HG03060 (cell line): ENCODE measurements around the gene CPNE6.
"Not testable (repeated sequence)": the region's sequence is repeated elsewhere in the genome, so short reads cannot be mapped to it uniquely, and the experiment has no call there.

Experiments used
- ATAC-seq: cut with Tn5 transposase; IDR thresholded peaks from one replicate; pipeline ENCODE4 v1.9.1; 2021; ENCODE audit warnings: low read depth, moderate number of reproducible peaks; ENCODE audit not compliant: unreplicated experiment

CPNE6 gene

DNA sequence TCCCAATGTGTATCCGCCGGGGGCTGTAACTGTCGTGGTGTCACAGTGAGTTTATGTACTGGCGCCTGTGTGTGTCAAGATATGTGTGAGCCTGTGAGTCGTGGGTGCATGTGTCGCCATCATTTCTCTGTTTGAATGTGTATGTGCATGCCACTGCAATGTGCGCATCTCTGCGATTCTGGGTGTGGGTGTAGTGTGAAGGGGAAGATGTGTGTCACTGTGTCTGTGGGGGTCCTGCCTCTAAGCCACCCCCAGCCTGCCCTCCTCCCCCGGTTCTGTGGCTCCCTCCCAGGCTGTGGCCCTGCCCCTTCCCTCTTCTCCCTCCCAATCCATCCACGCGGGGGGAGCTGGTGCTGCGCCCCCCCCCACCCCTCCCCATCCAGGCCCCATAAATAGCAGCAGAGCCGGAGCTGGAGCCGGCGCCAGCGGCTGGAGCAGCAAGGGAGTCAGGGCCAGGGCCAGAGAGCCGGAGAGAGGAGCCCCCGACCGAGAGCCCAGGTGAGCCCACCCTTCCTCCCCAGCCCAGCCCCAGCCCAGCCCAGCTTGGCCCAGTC is at the start of gene CPNE6:
Gene CPNE6, plus strand, starts transcription at position 419 of the 554 bp plus-strand sequence. CDS start 1,375 bp downstream, outside the sequence.
- no peak for ATAC-seq

DNA sequence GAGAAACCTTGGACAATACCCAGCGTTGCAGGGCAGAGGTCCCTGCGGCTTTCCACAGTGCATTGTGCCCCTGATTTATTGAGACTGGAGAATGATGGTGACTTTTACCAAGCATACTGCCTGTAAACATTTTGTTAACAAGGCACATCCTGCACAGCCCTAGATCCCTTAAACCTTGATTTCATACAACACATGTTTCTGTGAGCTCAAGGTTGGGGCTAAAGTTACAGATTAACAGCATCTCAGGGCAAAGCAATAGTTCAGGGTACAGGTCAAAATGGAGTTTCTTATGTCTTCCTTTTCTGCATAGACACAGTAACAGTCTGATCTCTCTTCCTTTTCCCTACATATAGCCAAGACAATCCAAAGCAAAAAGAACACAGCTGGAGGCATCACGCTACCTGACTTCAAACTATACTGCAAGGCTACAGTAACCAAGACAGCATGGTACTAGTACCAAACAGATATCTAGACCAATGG is 46.4 kb upstream of the CPNE6 start:
- ATAC-seq, result not testable (repeated sequence)

DNA sequence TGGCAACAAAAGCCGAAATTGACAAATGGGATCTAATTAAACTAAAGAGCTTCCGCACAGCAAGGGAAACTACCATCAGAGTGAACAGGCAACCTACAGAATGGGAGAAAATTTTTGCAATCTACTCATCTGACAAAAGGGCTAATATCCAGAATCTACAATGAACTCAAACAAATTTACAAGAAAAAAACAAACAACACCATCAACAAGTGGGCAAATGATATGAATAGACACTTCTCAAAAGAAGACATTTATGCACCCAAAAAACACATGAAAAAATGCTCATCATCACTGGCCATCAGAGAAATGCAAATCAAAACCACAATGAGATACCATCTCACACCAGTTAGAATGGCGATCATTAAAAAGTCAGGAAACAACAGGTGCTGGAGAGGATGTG is 41.7 kb upstream of the CPNE6 start:
- ATAC-seq, result not testable (repeated sequence)

DNA sequence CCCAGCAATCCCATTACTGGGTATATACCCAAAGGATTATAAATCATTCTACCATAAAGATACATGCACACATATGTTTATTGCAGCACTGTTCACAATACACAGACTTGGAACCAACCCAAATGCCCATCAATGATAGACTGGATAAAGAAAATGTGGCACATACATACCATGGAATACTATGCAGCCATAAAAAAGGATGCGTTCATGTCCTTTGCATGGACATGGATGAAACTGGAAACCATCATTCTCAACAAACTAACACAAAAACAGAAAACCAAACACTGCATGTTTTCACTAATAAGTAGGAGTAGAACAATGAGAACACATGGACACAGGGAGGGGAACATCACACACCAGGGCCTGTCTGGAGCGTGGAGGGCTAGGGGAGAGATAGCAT is 40.0 kb upstream of the CPNE6 start:
- ATAC-seq, result not testable (repeated sequence)

DNA sequence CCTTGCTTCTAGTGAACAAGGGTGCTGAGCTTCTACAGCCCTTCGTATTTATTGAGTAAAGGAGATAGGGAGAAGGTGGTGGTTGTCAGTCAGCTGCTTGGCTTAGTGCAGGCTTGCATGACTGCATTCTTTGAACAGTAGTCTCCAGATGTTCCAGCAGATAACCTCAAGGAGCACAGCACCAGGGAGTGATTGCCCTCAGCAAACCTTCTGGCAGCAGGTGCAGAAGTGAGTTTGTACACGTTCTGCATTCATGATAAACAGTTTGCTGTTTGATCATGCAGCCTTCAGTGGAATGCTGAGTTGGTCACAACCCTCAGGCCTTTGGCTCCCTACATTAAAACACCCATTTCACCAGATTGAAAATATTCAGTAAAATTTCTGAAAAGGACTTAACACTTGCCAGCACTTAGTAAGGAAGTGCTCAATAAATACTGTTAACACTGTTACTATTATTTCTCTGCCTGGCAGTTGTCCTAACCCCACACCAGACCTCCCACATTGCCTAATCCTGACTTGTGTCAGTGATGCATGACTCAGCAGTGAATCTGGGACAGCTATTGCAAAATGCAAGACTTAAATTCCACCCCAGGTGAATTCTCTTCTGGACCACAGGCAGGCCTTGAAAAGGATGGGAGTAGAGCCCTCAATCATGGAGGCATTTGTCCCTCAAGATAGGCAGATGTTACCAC is 38.5 kb upstream of the CPNE6 start:
- no peak for ATAC-seq

DNA sequence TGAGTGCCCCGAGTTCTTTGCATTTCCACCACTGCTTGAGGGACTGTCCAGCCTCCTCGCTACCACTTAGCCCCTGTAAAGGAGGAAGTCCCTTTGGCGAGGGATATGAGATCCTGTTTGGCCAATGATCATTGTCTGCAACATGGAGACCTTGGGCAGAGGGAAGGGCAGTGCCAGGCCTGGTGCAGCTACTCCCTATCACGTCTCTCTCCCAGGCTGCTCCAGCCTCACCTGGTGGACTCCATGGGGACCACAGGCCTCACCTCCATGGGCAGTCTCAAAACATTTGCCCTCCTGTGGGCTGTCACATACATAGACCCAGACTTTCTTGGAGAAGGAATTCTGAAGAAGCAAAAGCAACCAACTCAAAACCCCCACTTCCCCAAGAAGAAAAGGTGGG is 35.6 kb upstream of the CPNE6 start:
- not testable (repeated sequence) for ATAC-seq

DNA sequence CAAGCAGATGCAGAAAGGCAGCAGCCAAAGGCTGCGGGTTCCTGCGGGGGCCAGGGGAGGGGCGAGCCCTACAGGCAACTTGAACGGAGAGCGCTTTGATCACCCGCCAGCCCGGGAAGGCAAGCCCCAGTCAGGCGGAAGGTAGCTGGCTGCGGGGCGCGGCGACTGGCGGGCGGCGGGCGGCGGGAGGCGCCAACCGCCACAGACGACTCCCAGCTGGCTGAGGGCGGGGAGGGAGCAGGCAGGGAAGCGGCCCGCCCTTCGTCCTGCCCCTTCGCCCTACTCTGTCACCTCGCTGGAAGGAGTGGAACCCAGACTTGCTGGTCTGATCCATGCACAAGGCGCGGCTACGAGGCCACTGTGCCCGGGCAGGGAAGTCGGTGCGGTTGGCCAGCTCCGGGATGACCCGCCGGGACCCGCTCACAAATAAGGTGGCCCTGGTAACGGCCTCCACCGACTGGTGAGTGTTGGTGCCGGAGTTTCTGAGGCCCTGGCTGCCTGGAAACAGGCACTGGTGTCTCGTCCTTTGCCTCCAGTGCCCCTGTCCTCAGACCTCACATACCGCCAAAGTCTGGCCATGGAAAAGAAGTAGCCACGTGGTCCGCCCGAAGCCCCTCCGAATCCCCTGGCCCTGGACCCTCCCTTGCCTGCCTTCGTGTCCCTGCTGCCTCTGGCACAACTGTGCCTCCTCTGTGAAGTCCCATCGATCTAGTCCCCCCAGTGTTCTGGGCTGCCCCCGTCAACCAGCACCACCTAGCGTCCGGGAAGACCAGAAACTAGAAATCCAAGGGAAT is 35.0 kb upstream of the CPNE6 start:
- no peak for ATAC-seq

DNA sequence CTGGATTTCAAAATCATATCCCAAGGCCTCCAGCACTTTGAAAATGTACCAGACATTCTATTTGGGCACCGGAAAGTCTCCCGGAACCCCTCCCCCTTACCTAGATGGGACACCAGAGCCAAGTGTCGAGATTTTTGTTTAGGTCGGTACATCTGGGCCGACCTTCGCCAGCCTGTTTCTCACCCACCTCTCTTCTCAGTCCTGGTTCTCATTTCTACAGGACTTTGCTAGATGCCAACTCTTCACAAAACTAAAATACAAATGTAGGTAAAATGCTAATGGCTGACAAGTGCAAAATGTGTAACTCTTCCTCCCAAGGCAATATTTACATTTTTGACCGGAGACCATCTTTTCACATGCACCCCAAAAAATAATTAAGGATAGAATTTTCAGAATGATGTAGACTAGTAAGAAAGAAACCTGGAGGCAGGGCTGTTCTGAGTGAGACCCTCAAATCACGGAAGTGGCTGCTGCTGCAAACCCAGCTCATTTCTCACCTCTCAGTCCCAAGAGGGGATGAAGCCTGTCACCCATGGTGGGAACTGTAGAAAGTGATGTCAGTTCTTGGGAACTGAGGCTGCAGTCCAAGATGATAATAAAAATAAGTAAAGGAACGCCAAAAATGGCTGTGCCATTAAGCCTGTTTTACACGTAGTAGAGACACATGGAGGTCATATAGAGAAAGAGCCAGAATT is 34.3 kb upstream of the CPNE6 start:
- ATAC-seq, result not testable (repeated sequence)

DNA sequence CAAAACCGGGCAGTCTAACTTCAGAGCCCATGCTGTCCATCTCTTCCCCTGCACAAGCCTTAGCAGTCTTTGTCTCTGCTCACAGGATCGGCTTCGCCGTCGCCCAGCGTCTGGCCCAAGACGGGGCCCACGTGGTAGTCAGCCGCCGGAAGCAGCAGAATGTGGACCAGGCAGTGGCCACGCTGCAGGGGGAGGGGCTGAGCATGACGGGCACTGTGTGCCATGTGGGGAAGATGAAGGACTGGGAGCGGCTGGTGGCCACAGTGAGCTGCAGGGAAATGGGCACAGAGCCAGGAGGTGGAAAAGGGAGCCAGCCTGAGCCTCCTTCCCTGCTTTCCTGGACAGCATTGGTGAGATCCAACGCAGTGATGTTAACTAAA is 33.7 kb upstream of the CPNE6 start:
- no peak for ATAC-seq

DNA sequence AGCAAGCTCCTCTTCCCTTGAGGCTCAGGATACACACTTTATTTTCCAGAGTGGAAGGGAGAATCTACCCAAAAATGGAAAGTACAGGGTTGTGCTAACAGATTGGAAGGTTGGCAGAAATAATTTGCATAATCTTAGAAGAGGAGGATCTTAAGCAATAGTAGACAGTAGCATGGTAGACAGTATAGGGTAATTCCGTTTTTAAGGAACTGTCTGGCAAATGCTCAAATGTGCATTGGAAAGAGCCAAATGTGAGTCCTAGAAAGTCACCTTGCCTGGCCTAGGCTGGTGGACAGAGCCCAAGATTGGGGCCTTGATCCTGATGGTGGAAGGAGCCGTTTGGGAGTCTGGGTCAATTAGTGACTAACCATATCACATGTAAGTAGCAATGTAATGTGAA is 32.7 kb upstream of the CPNE6 start:
- no peak for ATAC-seq

DNA sequence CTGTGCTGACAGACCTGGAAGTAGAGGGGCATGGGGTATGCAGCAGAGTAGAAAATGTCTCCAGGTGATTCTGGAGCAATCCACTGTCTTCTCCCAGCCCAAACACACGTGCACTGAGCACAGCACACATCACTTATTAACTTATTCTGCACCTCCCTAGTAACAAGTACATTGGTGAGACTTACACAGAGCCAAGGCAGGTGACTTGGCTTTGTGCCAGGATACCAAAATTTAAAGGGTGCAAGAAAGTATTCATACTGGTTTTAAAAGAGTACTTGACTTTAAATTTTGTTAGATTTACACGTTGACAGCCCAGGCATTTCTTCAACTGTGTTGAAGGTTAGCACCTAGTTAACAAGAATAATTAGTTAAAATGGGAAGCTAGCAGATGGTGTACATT is 30.7 kb upstream of the CPNE6 start:
- ATAC-seq, result no peak

DNA sequence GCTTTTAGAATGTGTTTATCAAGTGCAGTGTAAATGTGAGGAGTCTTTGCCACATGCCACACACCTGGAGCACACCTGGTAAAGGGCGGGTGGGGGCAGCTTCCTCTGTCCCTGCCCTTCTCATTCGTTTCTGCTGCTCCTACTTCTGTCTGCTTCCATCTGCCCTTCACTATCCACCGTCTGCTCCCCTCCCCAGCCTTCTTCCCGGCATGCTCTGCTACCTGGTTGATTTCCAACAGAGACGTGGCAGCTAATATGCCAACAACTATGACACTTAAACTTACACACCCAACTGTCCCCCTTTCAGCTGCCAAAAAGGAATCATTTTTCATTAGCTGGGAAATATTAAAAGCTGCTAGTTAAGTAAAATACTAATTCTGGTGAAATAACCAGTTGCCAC is 28.6 kb upstream of the CPNE6 start:
- no peak for ATAC-seq

DNA sequence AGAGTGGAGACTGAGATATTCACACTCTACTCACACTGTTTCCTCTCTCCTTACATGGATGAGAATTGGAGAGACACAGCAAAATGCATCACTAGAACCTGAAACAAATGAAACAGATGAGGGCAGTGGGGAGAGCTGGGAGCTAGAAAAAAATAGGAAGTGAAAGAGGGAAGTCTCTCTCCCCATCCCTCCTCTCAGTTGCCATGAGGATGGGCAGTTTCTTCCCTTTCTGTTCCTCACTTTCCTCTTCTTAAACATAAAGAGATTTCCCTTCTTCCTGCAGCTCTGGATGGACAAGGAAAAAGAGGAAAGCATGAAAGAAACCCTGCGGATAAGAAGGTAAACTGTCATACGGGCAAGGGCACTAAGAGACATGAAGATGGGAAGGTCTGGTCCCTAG is 22.4 kb upstream of the CPNE6 start:
- ATAC-seq, result not testable (repeated sequence)

DNA sequence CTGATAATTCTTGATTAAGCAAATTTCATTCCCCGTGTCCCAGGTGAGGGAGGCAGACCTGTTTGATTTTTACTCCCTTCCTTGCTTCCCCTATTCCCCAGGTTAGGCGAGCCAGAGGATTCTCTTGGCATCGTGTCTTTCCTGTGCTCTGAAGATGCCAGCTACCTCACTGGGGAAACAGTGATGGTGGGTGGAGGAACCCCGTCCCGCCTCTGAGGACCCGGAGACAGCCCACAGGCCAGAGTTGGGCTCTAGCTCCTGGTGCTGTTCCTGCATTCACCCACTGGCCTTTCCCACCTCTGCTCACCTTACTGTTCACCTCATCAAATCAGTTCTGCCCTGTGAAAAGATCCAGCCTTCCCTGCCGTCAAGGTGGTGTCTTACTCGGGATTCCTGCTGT is 20.6 kb upstream of the CPNE6 start:
- ATAC-seq, result not testable (repeated sequence)

DNA sequence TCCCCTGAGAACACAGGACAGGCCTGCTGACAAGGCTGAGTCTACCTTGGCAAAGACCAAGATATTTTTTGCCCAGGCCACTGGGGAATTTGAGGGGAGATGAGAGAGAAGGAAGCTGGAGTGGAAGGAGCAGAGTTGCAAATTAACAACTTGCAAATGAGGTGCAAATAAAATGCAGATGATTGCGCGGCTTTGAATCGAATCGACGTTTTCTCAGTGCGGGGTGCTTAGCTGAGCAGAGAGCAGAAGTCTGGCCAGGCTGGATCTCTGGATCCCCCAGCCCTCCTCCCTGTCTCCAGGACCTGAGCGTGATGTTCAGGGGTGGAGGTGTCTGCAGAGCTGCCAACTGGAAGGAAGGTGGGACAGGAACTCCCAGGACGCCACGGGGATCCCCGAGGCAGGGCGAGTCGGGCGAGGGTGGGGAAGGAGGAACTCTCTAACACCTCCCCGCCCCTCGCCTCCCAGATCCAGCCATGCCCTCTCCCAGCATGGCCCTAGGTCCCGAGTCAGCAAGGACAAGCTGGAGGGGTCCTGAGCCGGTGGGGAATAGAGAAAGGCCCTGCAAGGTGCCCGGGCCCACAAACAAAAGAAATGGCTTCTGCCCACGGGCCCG is 20.1 kb upstream of the CPNE6 start:
- no peak for ATAC-seq

DNA sequence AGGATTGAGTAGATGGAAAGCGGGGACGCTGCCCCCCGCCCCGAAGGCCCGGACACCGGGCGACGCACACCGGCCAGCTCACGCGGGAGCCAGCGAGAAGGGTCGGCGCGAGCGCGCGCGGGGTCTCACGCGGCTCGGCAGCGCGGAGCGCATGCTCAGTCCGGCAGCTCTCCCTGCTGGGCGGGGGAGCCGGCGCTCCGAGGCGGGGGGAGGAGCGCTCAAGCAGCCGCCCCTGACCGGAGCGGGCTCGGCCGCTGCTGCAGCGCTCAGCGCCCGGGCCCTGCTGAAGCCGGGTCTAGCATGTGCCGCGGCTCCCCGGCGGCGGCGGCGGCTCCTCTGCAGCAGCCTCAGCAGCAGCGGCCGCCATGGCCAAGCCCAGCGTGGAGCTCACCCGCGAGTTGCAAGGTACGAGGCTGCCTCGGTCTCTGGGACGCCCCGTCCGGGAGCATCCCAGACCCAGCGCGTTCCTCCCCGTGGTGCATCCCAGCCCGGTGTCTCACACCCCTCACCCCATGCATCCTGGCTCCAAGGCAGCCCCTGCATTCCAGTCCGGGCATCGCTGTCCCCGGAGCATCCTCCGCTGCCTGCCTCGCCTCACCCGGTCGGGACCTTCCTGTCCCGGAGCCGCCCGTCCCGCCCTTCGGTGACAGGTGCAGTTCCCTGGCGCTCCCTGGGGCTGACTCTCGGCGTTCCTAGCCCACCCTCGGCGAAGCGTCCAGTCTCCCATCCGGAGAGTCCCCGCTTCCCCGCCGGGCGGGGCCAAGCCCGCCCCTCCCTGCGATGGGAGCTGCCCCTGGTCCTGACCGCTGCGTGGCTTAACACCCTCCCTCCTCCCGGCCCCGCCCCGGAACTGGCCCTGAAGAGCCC is 19.3 kb upstream of the CPNE6 start, which contains the start of gene CARMIL3:
Gene CARMIL3, plus strand, starts transcription at position 221 of the 867 bp plus-strand sequence. Its CDS starts 145 bp downstream, at position 366.
- ATAC-seq, result no peak

DNA sequence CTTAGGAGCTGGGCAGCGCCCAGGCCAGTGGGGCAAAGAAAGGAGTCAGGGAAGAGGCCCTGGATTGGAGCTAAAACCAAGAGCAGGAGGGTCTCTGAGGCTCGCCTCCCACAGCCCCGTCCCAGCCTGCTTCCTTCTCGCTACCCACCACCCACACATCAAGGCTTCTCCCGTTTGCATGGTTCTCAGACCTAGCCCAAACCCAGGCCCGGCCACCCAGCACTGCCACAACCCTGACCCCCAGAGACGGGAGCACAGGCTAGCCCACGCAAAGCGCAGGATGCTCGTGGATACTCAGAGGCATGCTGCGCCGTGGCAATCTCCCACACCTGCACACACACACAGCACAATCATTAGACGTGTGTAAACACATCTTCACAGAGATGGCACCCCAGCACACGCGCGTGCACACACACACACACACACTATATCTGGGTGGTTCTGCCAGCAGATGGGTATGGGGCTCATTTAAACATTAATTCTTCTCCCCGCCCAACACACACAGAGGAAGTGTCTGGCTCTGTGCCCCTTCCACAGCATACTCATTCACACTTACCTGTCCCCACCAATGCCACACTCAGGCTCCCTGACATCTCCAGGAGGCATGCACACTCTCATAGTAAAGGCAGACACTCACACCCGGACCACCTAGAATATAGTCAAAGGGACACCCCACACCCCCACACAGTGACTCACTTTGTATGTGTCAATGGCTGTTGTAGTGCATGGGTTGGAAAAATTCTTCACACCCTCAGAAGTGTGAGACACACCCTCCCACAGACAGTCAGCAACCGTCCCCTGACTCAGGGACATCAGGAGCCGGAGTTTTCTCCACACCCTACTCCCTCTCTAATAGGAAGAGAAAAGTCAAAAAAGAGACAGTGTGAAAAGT is 18.5 kb upstream of the CPNE6 start:
- ATAC-seq, result no peak

DNA sequence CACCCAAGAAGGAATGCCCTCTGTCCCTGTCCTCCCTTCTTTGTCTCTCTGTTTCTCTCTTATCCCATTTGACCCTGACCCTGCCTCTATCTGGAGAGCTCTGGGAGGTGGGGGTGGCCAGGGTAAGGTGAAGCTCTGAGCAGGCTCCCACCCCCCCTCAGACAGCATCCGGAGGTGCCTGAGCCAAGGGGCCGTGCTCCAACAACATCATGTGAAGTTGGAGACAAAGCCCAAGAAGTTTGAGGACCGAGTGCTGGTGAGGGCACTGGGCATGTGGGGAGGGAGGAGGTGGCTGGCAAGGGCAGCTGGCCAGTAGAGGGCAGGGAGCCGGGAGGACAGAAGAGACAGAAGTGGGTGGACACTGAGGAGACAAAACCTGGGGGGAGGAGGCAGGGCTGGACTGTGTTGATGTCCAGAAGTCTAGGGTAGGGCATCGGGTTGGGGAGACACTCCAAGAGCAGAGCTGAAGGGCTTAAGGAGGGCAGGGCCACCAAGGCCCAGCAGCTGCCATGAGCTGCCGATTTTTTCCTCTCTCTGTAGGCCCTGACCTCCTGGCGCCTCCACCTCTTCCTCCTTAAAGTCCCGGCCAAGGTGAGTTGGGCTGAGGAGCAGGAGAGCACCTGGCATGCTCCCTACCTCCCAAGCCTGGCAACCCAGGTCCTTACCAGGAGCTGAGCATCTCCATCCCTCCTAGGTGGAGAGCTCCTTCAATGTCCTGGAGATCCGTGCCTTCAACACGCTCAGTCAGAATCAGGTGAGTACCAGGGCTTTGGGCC is 17.6 kb upstream of the CPNE6 start:
- ATAC-seq, result no peak
